Activated CD4-positive, CD25-positive, alpha-beta regulatory T cell treated with anti-CD3 and anti-CD28 coated beads, Interleukin-2, amount 50 U/mL, for 72 hours (primary cell): ENCODE data around the gene ERMN.
"Not testable (repeated sequence)": the region's sequence is repeated elsewhere in the genome, so short reads cannot be mapped to it uniquely, and the experiment has no call there.

Source experiments
- DNase-seq: peaks from one replicate; pipeline ENCODE4 v3.0.0; 2021

ERMN gene

GRCh38 chr2:157325786-157326185 is at the start of gene ERMN:
Gene ERMN (minus strand): TSS chr2:157325824. CDS start chr2:157325642, 182 bp downstream.
- DNase-seq = no peak

GRCh38 chr2:157375384-157375783 is 49.8 kb upstream of the ERMN start:
- no peak for DNase-seq

- DNase-seq = not testable (repeated sequence)
Measured at GRCh38 chr2:157368508-157368907, 42.9 kb upstream of the ERMN start.

- no peak for DNase-seq
Measured at GRCh38 chr2:157367704-157368103, 42.1 kb upstream of the ERMN start.

GRCh38 chr2:157364257-157364974 is 38.8 kb upstream of the ERMN start:
- no peak for DNase-seq

- no peak for DNase-seq
Measured at GRCh38 chr2:157363612-157364101, 38.0 kb upstream of the ERMN start.

- no peak for DNase-seq
Measured at GRCh38 chr2:157362627-157363026, 37.0 kb upstream of the ERMN start.

GRCh38 chr2:157361526-157361925 is 35.9 kb upstream of the ERMN start:
- no peak for DNase-seq

- DNase-seq = no peak
Measured at GRCh38 chr2:157359628-157360027, 34.0 kb upstream of the ERMN start.

- DNase-seq = no peak
Measured at GRCh38 chr2:157355618-157356017, 30.0 kb upstream of the ERMN start.

- DNase-seq = no peak
Measured at GRCh38 chr2:157349949-157350515, 24.4 kb upstream of the ERMN start.

GRCh38 chr2:157348291-157348921 is 22.8 kb upstream of the ERMN start:
- DNase-seq = no peak

- no peak for DNase-seq
Measured at GRCh38 chr2:157345647-157346389, 20.2 kb upstream of the ERMN start.

- DNase-seq = not testable (repeated sequence)
Measured at GRCh38 chr2:157341381-157341780, 15.8 kb upstream of the ERMN start.

- DNase-seq = no peak
Measured at GRCh38 chr2:157339965-157340655, 14.5 kb upstream of the ERMN start.

GRCh38 chr2:157337978-157338377 is 12.4 kb upstream of the ERMN start:
- no peak for DNase-seq

- DNase-seq = peak; percentile 43
Measured at GRCh38 chr2:157336137-157337010, 10.8 kb upstream of the ERMN start.

- DNase-seq = no peak
Measured at GRCh38 chr2:157334797-157335196, 9.2 kb upstream of the ERMN start.

GRCh38 chr2:157334335-157334734 is 8.7 kb upstream of the ERMN start:
- no peak for DNase-seq

GRCh38 chr2:157333304-157334047 is 7.9 kb upstream of the ERMN start:
- no peak for DNase-seq

GRCh38 chr2:157329524-157329923 is 3.9 kb upstream of the ERMN start:
- no peak for DNase-seq
